Retina (tissue), 1 donor: ENCODE results near the gene OTOP3.
A peak's percentile ranks its signal among the peaks of the same experiment; 100 is the strongest.

Experiments
- DNase-seq: peaks from one replicate; pipeline ENCODE4 v3.0.0-alpha.2; 2016

The OTOP3 gene

DNA sequence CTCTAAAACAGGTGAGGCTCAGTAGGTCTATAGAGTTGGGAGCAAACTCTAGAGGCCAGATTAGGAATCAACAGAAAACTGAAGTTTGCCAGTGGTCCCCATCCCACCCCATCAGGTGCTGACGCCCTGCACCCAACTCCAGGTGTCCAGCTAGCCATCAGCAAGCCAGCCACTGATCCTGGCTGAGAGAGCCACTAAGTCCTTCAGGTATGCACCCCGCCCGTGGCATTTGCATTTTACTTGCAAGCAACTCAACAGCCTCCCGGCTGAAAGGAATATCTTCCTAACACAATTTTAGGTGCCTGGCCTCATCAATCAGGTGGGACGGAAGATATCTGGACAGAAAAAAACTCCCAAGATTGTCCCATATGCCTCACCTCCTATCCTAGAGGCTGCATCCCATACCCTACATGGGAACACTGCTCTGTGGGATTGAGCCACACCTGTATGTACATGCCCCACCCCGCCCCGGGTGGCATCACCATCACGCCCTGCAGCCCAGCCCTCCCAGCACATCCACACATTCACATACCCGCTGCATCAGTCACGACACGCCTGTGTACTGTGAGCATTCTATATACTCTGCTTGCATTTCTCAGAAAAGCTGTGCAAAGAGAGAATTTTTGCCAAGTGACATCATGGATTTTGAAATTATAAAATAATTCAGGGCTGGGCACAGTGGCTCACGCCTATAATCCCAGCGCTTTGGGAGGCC is 8.3 kb downstream of the OTOP3 start:
- DNase-seq = no peak

DNA sequence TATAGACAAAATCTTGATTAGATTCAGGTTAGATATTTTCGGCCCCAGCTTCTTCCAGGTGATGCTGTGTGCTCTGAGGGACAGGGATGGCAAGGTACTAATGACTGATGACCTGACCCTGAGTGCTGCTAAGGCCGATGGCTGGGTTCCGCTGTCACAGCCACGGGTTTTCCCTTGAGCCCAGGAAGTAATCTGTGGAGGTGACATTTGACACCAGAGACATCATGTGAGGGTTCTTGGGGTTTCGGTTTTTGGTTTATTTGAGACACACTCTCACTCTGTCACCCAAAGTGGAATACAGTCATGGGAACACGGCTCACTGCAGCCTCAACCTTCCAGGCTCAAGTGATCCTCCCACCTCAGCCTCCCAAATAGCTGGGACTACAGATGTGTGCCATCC is 9.8 kb downstream of the OTOP3 start:
- no peak for DNase-seq

DNA sequence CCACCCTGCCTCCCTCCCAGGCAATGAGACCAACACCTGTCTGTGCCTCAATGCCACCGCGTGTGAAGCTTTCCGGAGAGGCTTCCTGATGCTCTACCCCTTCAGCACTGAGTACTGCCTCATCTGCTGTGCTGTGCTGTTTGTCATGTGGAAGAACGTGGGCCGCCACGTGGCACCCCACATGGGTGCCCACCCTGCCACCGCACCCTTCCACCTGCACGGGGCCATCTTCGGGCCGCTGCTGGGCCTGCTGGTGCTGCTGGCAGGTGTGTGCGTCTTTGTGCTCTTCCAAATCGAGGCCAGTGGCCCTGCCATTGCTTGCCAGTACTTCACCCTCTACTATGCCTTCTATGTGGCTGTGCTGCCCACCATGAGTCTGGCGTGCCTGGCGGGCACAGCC is 10.9 kb downstream of the OTOP3 start:
- no peak for DNase-seq

DNA sequence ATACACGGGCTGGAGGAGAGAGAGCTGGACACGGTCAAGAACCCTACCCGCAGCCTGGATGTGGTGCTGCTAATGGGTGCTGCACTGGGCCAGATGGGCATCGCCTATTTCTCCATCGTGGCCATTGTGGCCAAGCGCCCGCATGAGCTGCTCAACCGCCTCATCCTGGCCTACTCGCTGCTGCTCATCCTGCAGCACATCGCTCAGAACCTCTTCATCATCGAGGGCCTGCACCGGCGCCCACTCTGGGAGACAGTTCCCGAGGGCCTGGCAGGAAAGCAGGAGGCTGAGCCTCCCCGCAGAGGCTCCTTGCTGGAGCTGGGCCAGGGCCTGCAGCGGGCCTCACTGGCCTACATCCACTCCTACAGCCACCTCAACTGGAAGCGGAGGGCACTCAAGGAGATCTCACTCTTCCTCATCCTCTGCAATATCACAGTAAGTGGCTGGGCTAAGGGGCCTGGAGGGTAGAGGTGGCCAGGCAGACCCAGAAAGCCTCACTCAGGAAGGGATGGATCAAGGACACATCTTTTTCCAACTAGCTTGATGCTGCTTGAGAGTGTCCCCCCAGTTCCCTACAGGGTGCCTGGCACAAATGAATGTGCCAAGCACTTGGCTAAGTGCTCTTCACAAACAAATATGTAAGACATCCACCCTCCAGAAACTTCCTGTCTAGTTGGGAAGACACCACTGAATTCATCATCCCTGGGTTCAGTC is 11.5 kb downstream of the OTOP3 start:
- no peak for DNase-seq

DNA sequence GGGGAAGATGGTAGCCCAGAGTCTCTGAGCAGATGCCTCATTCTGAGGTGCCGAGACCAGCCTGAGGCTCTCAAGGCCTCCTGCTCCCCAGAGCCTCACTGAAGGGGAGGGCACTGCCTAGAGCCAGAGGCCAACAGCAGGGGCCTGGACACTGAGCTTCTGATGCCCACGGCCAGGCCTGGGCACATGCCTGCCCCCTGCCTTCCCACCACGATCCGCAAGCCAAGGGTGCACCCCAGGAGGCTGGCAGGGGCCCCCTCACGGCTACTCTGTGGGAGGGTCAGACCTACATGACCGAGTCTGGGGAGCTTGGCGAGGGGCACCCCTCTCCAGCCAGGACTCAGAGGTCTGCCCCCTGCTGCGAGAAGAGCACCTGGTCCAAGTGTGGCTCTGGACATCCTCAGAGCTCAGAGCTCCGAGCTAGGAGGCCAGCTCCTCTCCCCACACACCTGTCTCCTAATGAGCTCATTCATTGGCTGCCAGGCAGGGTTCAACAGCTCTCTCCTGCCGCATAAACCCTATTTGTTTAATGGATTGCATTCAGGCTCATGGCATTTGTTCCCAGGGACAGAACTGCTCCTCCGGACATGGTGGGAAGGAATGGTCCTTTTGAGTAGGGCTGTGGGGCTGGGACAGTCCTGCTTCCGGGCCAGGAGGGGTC is 13.9 kb downstream of the OTOP3 start:
- DNase-seq = no peak

DNA sequence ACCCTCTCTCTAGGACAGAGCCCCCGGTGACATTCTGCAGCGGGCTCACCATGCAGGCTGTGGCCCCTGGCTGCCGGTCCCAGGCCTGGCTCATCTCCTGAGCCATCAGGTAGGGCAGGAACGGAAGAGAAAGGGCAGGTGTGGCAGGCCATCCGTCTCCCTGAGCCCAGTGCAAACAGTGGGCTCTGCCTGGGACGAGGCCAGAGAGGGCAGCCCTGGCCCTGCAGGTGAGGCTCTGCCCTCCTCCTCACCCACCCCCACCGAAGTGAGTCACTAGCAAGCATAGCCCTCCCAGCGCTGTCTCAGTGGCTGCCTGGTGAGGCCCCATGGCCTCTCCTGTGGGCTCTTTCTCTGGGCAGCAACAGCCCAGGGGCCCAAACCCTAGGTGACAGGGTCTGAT is 14.5 kb downstream of the OTOP3 start:
- DNase-seq = no peak

DNA sequence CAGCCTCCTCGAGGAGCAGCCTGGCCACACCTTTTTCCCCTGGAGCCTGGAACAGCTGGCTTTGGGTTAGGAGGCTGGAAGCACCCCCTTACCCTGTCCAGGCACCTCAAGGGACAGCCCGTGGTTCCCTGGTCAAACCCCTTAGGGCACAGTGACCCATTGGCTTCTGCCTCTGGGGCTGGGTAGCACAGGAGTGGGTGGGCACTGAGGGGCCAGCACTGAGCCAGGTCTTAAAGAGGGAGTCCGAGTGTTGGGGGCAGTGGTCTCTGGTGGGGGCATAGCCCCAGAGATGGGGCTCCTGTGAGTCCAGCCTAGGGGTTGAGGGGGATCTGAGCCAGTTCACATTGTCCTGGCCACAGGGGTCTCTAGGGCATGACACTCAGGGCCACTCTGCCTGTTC is 15.4 kb downstream of the OTOP3 start:
- no peak for DNase-seq

DNA sequence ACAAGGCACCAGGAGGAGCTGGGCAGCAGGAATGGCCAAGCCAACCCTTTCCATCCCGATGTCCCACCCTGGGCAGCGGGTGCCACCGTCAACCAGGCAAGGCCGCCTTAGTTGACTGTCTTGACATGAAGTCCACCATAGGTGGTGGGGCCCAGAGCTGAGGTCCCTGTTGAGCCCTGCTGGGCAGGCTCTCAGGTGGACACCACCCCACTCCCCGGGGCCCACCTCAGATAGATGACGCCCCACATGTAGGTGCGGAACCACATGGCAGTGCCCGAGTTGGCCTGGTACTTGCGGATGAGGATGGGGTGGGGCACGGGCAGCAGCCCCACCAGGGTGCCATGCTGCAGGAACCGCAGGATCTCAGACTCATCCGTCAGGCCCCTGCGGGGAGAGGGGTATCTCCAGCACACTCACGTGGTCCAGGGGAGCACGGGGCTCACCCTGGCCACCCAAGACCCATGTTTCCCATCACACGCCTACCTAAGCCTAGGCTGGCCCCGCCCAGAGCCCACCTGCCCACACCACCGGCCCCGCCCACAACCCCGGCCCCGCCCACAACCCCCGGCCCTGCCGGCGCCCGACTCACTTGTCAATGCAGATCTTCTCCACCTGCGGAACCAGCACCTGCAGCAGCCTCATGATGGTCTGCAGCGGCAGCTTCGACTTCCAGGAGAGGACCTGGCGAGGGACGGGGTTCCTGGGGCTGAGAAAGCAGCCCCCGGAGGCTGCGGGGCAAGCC is 16.2 kb downstream of the OTOP3 start:
- no peak for DNase-seq

DNA sequence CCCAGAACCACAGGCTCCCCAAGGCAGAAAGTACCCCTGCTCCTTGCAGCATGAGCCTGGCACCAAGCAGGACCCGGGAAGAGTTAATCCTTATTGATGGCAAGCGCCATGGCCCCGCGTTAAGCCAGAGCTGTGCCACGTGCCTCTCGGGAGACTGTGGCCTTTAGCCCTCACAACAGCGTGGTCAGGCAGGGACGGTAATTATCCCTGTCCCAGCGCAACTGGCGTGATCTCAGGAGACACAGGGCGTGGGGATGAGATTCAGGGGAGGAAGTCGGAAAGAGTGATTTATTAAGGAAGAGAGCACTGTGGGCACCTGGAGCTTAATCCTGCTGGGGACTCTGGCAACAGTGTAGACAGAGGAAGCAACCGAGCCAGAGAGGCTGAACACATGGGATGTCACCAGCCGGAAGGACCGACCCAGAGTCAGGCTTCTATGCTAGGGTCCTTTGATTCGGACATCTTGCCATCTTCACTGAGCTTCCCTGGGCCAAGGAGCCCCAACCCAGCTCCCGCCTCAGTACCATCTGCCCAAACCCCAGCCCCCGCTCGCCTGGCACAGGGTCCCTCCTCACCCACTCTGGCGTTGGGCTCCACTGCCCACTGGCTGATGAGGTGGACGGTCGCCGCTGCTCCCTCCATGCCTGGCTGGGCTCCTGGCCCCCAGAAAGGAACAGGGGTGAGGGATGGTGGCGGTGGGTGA is 16.9 kb downstream of the OTOP3 start:
- no peak for DNase-seq

DNA sequence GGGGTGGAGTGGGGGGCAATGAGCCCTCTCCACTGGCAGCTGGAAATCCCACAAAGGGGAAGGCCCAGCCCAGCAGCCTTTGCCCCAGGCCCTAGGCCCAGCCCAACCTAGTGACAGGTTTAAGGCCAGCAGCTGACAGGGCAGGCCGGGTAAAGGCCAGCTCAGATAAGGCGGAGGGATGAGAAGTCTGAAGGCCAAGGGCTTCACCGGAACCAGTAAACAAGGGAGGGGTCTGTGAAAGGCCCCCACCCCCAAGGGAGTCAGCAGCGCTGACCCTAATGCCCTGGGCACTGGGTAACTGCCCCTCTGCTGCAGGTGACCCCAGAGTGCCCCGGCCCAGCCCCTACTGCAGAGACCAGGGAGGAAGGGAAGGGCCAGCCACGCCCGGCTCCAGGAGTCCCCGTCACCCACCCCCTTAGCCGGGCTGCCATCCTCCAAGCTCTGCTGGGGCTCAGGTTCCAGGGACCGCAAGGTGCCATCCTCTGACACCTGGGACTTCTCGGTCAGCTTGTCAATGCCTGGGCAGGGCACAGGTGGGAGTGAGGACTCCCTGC is 17.5 kb downstream of the OTOP3 start:
- DNase-seq = no peak

DNA sequence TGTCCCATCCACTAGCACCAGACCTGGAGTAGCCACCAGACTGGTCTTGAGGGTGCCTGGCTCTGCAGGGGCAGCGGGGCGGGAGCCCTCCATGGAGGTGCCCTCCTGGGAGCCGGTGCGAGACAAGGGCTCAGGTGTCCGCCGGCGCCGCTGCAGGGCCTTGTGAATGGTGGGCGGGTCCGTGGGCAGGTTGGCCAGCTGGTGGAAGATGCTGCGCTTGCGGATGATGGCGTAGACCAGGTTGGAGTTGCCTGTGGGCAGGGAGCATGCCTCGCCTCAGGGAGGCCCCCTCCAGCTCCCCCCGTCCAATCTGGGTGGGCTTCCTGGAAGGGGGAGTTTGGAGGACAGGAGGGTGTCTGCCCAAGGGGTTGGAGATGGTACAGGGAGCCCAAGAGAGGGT is 18.4 kb downstream of the OTOP3 start:
- DNase-seq = no peak

DNA sequence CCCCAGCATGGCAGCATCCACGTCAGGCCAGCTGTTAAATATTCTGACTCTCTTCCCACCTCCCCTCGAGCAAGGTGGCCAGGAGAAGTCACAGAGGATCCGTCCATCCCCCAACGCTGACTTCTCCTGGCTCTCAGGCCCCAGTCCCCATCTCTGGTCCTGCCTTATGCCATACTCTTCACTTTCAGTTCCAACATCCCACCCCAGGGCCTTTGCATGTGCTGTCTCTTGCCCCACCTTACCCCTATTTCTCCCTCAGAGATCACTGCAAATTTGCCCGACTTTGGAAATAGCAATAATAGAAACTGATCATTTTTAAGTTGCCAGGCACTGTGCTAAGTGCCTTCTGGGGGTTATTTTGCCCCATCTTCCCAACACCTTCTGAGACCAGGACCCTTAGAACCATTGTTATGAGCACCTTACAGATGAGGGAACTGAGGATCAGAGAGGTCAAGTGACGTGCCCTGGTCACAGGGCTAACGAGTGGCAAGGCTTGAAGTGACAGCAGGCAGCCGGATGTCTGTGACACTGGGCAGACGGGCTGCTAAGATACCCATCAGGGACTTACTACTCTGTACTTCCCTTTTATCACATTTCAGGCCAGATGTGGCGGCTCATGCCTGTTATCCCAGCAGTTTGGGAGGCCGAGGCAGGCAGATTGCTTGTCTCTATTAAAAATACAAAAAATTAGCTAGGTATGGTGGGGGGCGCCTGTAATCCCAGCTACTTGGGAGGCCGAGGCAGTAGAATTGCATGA is 19.1 kb downstream of the OTOP3 start:
- DNase-seq = no peak

DNA sequence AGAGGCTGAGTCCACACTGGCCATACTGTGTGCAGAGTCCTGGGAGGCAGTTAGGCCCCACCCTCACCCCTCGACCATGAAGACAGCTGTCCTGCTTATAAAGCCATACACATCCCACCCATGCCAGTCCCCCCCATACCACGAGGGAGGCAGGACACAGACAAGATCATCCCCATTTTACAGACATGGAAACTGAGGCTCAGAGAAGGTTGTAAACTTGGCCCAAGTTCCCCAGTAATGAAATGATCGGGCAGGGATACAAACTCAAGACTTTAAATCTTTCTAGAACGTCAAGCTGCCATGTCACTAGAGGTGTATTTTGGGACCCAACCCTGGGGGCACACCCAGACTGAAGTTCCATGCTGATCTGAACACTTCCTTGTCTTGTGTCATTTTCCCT is 20.4 kb downstream of the OTOP3 start:
- DNase-seq = no peak

DNA sequence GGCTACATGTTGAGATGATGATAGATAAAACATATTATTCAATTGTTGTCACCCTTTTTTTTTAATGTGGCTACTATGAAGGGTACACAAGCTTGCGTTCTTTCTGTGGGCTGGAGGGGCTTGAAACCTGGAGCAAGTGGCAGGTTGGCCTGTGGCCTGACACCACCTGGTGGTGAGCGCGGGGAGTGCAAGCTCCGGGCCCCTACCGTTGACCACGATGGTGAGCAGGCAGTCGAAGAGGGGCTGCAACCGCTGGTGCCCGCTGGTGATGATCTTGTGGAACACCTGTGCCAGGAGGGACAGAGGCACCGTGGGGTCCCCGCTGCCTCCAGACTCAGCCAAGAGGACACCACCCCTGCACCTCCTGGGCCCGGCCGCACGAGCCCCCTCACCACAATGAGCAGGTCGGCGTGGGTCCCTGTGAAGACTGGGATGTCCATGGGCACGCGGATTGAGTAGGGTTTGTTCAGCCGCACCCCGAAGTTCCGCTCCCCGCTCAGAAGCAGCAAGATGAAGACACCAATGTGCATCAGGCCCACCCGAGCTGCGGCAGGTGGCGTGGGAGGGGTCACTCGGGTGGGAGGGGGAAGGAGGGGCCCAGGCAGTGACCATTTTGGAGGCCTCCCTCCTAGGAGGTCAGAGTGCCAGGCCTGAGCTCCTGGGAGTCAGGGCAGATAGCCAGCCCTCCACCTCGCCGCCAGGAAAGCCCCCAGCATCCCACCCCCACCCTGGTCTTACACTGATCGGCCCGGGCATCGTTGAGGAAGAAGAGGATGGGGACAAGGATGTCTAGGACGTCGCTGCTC is 22.4 kb downstream of the OTOP3 start:
- DNase-seq = peak; percentile 89

DNA sequence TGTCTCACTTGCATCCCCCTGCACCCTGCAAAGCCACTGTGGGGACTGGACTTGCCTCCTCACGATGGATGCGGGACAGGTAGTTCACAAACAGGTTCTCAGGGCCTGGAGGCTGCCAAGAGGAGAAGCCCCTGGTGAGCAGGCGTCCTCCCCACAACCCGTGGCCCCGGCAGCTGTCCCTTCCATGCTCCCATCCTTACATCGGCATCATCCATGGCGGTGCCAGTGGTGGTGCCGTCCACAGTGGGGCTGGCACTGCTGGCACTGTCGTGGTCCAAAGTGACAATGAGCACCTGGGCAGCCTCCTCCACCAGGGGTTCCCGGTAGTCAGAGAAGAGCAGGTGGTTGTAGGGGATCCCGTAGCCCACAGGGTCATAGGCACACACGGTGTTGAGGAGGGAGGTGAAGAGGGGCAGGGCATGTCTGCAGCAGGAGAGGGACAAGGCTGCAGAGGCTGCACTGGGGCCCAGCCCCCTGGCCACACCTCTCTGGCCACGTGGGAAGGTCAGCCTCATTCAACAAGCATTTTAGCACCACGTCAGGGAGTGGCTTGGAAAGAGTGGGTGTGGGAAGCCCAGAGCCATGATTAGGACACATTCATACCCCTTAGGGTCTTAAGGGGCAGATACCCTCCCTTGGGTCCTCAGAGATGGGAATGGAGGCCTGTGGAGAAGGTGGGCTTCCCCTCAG is 24.3 kb downstream of the OTOP3 start:
- DNase-seq = no peak

DNA sequence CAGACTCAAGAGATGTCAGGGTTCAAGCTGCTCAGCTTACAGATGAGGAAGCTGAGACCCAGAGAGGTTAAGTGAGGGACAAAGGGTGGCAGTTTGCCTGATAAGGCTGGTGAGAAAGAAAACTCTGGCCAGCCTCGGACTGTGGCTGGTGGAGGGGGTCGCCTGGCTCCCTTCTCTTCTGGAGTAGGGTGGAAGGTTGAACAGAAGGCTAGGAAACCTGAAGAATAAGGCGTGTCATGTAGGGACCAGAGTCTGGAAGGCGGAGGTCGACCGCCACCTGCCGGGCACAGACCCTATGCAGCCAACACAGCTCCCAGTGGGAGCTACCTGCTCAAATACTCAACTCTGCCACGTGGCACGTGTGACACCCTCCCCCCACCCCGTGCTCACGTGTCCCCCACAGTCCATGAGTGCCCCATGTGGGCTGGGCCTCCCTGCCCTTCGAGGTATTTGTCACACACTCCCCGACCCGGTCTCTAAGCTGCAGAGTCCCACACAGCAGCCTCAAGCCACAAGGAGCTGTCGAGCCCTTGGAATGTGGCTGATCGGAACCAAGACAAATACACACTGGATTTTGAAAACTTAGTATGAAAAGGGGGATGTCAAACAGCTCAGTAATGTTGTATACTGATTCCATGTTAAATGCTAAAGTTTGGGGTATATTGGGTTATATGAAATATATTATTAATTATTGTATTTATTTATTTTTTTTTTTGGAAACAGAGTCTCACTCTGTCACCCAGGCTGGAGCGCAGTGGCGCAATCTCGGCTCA is 25.1 kb downstream of the OTOP3 start:
- DNase-seq = peak; percentile 59

DNA sequence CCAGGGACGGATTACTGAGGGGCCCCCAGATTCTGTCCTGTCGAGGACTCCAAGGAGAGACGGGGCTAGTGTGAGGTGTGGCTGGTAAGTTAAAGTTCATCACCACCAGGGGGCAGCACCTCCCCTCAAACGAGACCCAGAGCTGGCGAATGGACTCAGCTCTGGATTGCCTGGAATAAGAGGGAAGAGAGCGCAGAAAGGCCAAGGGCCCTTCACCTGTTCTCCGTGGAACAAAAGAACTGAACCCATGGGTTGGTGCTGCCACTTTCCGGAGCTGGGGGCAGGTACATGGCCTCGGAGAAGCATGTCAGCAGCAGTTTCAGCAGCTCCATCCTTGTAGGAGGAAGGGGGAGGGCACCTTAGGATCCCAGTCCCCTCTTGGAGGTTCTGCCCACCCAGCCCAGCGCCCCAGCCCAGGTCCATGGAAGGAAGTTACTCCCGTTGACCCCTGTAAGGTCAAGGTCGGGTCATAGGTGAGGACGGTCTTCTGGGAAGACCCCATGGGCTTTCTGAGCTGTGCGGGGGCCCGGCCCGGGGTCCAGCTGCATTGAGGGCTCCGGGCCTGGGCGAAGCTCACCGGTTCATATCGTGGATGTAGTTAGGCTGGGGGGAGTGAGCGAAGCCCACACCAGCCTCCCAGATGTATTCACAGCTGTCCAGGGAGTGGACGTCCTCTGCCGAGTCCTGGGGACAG is 26.1 kb downstream of the OTOP3 start:
- peak; percentile 83 for DNase-seq

DNA sequence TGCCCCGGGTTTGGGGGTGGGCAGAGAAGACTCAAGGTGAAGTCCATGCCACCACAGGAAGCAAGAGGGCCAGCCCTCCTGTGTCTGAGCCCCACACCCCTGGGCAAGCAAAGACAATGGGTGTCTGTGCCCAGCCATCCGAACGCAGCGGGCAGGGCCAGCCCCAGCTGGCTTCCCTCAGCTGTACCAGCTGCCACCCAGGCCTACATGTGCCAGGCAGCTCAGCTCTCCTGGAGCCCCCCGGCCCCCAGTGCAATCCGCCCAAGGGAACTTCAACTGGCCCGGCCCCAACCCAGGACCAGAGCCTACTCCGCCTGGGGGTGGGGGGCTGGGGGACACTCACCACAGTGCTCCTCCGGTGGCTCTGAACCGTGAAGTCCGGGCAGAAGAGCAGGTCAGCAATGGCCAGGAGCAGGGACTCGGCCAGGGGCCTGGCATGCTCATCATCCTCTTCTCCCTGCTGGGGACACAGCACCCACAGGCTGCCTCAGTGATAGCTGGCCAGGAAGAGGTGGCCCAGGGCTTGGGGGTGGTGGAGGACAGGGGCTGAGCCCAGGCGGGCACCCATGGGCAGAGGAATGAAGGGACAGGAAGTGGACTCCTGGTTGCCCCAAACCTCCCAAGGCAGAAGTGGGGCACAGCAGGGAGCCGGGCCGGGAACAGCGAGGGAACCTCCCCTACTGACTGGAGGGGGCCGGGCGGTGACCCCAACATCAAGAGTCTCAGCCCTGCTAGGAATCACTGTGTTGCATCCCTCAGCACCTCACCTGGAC is 27.1 kb downstream of the OTOP3 start:
- no peak for DNase-seq
